Pulmonary artery endothelial cell (primary cell): Measurements from ENCODE around the gene C21orf58. TPM values are rescaled to one million over a fixed set of nuclear protein-coding genes. Genes with fewer than 3 reads are reported as not detected.
"Not testable (repeated sequence)": the region's sequence is repeated elsewhere in the genome, so short reads cannot be mapped to it uniquely, and the experiment has no call there.

ENCODE experiments used
- DNase-seq: peaks from one replicate; pipeline ENCODE4 v3.0.0-alpha.2; 2011; ENCODE audit warnings: low read depth, low spot score
- total RNA-seq: library from RNA; depleted of rRNA; stranded (reverse); fragments of >200 nt; gene quantifications from 2 replicates; pipeline ENCODE4 v1.2.3, GENCODE V29; 2014

The C21orf58 gene
- total RNA-seq, 1 donor from 2014 or later = 4.1 TPM

- DNase-seq = peak; percentile 20
These were observed 861 bp upstream of the C21orf58 start for GRCh38 chr21:46324390-46325072.

- DNase-seq = no peak
These were observed 402 bp downstream of the C21orf58 start for GRCh38 chr21:46323227-46323709.

GRCh38 chr21:46322351-46323226 lies 1.1 kb downstream of the C21orf58 start:
- DNase-seq = no peak

- peak; percentile 27 for DNase-seq
These were observed 3.3 kb downstream of the C21orf58 start for GRCh38 chr21:46320331-46320801.

GRCh38 chr21:46319186-46319585 lies 4.5 kb downstream of the C21orf58 start:
- DNase-seq = no peak

- DNase-seq = no peak
These were observed 5.2 kb downstream of the C21orf58 start for GRCh38 chr21:46318464-46318845.

GRCh38 chr21:46317710-46318463 lies 5.8 kb downstream of the C21orf58 start:
- no peak for DNase-seq

GRCh38 chr21:46316708-46317324 lies 6.9 kb downstream of the C21orf58 start:
- no peak for DNase-seq

- no peak for DNase-seq
These were observed 9.1 kb downstream of the C21orf58 start for GRCh38 chr21:46314441-46315020.

GRCh38 chr21:46312949-46313348 lies 10.7 kb downstream of the C21orf58 start:
- DNase-seq = no peak

GRCh38 chr21:46311568-46311967 lies 12.1 kb downstream of the C21orf58 start:
- DNase-seq = no peak

GRCh38 chr21:46310260-46310659 lies 13.4 kb downstream of the C21orf58 start:
- DNase-seq = not testable (repeated sequence)

GRCh38 chr21:46308431-46308830 lies 15.2 kb downstream of the C21orf58 start:
- no peak for DNase-seq

- no peak for DNase-seq
These were observed 16.0 kb downstream of the C21orf58 start for GRCh38 chr21:46307625-46308024.

GRCh38 chr21:46304955-46305354 lies 18.7 kb downstream of the C21orf58 start:
- no peak for DNase-seq

- no peak for DNase-seq
These were observed 19.2 kb downstream of the C21orf58 start for GRCh38 chr21:46304437-46304836.

- no peak for DNase-seq
These were observed 21.9 kb downstream of the C21orf58 start for GRCh38 chr21:46301759-46302158.

GRCh38 chr21:46299167-46299566 lies 24.5 kb downstream of the C21orf58 start:
- DNase-seq = no peak

- DNase-seq = no peak
These were observed 26.1 kb downstream of the C21orf58 start for GRCh38 chr21:46297338-46298271.
